ENCODE results near the gene MAPK8IP1.

MAPK8IP1 gene

DNA sequence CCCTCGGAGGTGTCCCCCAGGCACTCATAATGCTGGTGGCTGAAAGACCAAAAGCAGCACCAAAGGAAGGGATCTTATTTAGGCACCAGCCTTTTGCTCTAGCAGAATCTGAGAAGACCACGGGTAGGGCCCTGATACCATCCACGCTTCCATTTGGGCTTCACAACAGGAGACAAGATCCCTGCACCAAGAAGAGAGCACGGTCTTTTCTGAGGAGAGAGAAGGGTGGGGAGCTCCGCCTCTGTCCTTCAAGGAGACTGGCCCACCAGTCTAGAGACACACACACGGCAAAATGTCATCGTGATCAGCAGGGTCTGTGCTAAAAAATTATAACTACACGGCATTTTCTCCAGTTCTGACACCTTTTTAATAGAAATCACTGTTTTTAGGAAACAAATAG, 46.8 kb downstream of the MAPK8IP1 start:
- no peak overlapping the region for H3K4me3 ChIP-seq (ENCODE audit: low read length)
- DNase-seq (ENCODE audit: low read depth, low spot score), result no peak

DNA sequence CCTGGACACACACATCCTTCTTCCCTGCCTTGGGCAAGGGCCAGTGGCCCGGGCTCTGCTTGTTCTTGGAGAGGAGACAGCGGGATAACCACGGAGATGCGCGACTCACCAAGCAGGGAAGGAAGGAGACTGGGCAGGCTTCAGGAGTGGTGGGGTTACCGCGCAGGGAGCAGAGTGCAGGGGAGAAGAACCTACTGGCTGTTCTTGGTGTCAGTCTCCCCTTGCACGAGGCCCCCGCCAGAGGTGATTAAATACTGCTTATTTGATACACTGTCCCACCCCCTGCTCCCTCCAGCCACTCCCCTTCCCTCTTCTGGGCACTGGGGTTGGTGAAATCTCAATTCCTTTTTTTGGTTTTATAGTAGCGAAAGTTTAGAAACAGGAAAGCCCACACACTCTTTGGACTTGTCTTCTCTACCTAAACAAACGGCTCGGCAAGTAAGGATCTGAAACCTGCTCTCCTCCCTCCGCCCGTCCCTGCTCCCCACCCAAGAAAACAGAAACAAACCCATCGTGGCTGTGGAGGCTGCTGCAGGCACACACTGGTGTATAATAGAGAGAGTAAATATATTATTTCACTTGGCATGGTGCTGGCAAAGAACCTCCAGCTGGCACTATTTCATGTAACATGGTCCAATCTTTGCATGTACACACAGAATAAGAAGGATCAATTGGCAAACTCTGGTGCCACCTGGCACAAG, 47.8 kb downstream of the MAPK8IP1 start:
- DNase-seq (ENCODE audit: low read depth, low spot score), result no peak
- no peak overlapping the region for H3K4me3 ChIP-seq (ENCODE audit: low read length)

DNA sequence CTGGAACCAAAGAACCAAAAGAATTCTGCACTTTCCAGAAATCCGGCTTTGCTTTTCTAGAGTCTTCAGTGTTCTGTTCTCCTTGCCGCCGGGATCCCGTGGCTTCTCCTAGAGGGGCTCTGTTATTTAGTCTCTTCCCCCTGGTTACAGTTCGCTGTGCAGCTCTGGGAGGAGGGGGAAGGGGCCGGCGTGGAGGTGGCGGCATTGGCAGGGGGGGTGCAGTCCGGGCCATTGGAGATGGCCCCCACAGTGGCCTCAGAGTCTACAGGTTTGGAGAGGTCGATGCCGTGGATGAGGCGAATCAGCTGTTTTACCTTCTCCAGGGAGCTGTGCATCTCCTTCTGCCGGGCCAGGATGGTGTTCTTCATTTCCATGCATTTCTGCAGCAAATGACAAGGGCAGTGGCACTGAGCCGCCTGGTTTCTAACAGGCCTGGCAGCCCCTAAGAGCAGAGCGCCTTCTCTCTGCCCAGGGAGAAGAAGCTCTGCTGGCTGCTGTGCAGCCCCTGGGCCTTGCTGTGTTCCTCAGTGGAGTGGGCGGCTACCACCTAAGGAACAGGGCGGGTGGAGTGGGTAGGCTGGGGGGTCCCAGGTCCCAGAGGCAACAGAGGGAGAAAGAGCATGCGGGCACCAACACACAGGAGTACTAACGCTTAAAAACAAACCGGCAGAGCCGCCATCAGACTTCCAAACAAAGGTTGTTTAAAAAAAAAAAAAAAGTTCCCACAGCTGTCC, 48.6 kb downstream of the MAPK8IP1 start:
- DNase-seq (ENCODE audit: low read depth, low spot score), result no peak
- H3K4me3 ChIP-seq (ENCODE audit: low read length), result no peak overlapping the region

DNA sequence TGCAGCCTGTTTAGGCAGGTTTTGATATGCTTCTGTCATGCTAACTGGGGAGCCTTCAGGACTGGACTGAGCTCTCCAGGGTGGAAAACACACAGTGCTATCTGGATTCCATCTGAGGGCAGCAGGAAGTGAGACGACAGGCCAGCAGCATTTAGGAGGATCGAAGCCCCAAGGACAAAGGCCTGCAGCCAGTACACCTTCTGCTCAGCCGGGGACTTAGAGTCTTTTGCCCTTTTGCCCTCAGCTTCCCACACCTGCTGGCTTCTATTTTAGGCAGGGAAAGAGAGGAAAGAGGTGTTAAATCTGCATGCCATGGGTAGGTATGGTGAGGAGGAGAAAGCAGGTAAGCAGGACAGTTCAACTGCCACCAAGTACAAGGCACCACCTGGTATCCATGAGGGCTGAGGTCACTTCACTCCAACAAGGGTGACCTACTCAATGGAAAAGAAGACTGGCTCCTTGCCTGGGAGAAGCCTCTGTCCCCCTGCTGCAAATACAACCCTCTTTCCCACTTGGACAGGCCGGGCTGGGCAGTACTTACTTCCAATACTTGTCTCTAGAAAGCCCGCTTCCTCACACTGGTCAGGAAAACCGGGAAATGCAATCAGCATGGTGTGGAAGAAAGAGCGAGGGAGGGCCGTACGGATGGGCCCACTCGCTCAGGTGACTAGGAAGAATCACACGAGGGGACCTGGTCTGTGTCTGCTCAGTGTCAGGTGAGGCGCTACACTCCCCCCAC, 49.3 kb downstream of the MAPK8IP1 start:
- H3K4me3 ChIP-seq (ENCODE audit: low read length), result no peak overlapping the region
- no peak for DNase-seq (ENCODE audit: low read depth, low spot score)

DNA sequence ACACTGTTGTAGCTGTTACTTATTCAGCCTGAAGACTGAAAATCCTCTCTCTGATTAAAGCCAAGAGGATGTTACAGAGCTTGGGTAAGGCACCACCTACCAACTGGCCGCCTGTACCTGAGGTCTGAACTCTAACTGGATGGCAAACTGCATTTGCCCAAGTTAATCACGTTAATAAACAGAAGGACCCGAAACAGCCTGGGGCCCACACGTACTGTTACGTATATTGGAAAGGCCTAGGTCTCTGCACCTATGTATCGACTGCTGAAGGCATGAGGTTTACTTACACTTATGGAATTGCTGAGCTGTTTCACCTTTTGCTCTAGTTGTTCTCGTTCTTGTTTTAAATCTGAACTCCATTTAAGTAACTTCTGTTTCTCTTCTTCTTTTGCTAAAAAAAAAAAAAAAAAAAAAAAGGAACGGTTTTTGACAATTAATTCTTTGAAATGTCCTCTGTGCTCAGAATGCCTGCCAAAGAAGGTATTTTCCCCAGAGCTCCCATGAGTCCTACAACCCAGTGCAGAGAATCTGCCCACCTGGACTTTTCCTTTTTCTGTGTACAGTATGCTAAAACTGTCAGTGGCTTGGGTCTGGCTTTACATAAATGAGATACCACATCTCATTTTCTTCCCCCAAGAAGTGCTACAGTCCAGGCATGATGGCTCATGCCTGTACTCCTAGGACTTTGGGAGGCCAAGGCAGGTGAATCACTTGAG, 50.1 kb downstream of the MAPK8IP1 start:
- DNase-seq (ENCODE audit: low read depth, low spot score), result no peak
- H3K4me3 ChIP-seq (ENCODE audit: low read length), result no peak overlapping the region

DNA sequence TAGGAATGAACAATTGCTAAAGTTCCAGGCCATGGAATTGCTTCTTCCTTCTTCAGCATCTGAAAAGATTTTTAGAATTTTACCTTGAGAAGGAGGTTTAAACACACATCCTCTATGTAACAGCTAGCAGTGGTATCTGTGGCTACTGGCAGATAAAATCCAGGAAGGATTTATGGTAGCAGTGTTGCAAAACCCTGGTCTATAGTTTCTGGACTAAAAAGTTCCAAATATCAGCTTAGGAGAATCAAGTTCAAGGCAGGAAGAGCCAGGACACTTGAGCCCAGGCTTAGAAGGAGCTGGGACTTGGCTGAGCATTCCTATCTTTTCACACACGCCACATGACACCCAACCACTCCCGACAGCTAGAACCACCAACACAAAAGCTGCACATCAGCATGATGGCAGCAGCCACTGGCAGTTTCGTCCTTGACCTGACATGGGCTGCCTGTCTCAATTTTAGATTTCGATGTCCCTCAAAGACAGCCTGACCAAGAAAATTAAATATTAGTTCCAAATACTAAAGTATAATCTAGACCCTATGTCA, 51.1 kb downstream of the MAPK8IP1 start:
- DNase-seq (ENCODE audit: low read depth, low spot score), result no peak
- no peak overlapping the region for H3K4me3 ChIP-seq (ENCODE audit: low read length)

DNA sequence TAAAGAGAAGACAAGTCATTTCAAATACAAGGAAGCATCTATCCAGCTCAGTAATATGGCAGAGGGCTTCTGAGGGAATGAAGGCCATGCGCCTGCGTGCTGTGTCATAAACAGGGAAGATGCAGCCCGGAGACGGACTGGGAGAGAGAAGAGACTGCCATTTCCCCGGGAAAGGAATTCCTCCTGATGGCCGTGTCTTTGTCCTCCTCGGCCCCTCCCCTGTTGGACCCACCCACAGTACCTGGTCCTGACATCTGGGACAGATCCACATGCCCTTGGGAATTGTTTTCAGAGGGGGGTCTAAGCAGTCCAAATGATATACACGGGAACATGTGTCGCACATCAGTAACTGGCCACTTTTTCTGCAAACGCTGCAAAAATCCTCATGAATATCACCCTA, 52.5 kb downstream of the MAPK8IP1 start:
- no peak for DNase-seq (ENCODE audit: low read depth, low spot score)
- H3K4me3 ChIP-seq (ENCODE audit: low read length), result no peak overlapping the region

DNA sequence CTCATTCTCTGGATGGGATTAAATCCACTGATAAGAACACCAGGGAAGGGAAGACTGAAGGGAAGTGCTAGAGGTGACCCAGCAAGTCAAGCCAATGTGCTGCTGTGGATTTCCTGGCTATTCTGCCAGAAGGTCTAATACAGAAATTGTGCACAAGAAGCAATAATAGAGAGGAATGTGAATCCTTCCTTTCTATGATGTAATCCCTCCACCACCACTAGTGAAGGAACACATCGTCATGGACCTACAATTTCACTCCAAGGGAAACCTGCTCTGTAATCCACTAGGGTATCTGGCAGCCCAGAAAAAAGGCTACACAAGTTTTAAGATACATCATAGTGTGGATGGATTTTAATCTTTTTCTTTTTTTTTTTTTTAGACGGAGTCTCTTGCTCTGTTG, 54.4 kb downstream of the MAPK8IP1 start:
- no peak overlapping the region for H3K4me3 ChIP-seq (ENCODE audit: low read length)
- DNase-seq (ENCODE audit: low read depth, low spot score), result no peak

DNA sequence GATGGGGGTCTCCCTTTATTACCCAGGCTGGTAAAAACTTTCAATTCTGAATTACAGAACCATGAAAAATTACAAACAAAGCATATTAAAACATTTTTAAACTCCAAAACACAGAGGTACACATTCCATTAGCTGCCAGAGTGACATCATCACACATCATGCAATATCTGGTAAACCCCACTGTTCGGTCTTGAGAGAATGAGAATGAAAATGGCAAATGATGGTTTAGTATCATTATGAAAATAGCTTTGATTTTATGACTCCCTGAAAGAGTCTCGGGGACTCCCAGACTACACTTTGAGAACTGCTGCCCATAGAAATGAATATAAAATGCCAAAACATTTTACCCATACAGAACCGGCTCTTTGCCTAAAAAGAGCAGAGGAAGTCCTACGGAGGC, 55.8 kb downstream of the MAPK8IP1 start:
- no peak for DNase-seq (ENCODE audit: low read depth, low spot score)
- H3K4me3 ChIP-seq (ENCODE audit: low read length), result no peak overlapping the region

DNA sequence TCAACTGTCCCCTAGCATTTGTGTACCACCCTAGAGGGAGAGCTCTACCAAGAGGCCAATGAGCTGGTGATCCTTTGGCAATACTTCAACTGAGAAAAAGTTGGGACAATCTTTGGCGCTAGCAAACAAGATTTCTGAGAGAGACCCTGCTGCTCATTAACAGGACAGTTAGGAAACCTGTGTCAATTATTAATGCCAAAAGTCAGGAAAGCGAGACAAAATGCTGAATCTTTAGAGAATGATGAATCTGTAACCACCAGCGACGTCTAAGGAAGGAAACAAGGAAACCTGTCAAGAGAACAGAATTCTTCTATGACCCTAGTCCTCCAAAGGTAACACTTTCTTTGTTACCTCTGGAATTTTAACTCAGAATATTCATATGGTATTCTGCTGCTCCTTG, 56.9 kb downstream of the MAPK8IP1 start:
- no peak for DNase-seq (ENCODE audit: low read depth, low spot score)
- H3K4me3 ChIP-seq (ENCODE audit: low read length), result no peak overlapping the region

DNA sequence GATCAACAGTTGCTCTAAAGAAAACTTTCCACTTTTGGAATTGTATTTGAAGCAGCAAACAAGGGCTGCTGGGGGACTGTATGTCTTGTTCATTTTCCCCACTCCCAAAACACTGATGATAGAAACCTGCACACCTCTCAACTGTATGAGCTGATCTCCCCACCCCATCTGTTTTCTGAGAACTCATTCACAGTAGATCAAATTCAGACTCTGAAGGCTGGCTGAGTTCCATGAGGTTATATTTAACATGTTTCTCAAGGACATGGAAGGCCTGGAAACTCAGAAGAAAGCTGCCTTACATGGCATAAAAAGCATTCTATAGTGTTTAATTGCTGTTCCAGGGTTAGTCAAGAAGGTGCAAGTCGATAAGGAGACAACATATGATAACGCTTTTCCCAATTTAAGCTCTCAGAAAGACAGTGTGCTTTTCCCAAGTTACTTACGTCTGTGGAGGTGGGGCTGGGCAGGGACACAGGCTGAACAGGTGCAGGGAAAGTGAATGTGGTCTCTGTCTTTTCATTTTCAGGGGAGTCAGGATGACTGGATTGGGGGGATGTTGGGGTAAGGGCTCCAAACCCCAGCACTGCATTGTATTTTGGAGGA, 60.0 kb downstream of the MAPK8IP1 start:
- no peak overlapping the region for H3K4me3 ChIP-seq (ENCODE audit: low read length)
- no peak for DNase-seq (ENCODE audit: low read depth, low spot score)

DNA sequence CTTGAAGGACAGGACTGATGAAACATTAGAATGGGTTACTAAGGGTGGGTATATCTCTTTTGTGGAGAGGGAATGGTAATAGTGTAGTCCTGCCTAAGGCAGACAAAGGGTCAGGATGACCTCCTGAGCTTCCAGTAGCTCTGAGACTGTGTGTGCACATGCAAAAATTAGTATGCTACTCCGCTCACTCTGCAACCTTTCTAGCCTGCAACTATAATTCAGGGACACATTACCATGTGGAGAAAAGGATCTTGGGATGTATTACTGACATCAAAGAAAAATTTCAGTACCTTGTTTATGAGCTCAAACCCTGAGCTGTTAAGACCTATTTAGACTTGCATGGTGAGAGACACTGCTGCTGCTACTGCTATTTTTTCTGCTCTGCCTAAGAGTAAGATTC, 62.4 kb downstream of the MAPK8IP1 start:
- no peak overlapping the region for H3K4me3 ChIP-seq (ENCODE audit: low read length)
- no peak for DNase-seq (ENCODE audit: low read depth, low spot score)

DNA sequence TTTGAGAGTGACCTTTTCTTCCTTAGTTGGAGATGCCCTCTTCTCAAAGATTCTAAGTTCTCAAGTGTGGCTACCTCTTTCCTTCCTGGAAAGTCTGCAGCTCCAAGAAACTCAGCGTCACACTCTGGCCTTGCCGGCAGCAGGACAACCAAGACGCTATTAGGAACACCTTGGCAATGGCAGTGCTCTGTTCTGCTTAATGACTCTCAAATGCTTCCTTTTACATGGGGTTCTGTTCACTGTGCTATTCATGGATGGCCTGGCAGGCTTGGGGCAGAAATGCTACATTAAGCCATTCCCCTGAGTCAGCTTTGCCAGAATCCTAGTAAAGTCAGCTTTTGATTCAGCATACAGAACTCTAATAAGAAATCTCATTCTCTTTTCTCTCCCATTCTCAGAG, 62.9 kb downstream of the MAPK8IP1 start:
- DNase-seq (ENCODE audit: low read depth, low spot score), result no peak
- no peak overlapping the region for H3K4me3 ChIP-seq (ENCODE audit: low read length)

DNA sequence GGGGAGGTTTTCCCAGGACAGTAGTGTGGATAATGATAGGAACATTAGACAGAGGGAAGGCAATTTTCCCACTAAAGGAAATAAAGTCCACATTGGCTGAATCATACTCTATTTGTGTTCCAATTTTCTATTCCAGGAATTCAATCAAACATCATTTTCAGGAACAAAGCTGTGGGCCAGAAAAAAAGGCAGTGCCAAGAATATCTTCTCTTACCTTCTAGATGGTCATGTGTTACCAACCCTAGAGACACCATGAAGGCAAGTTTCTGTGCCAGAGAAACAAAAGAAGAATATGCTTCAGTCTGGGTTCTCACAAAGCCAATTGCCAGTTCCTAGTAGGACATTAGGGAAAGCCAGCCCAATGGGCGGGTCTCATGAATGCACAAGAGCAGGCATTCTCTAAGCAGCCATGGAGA, 64.5 kb downstream of the MAPK8IP1 start:
- no peak for DNase-seq (ENCODE audit: low read depth, low spot score)
- no peak overlapping the region for H3K4me3 ChIP-seq (ENCODE audit: low read length)

Data from Jurkat, Clone E6-1 (cell line).